OCI-LY7 (cell line): ENCODE results near the gene NOLC1. TPM values are rescaled to one million over a fixed set of nuclear protein-coding genes. Genes with fewer than 3 reads are reported as not detected.

ENCODE experiments used
- BruUV-seq: library from RNA; stranded (reverse); fragments of 400-500 nt; replicated peaks from 2 replicates; lab custom pipeline; 2021; lab: Mats Ljungman, UMichigan
- CTCF ChIA-PET: fragments of 300-600 bp; sonication (Branson Sonifier 250); formaldehyde crosslinking; loops from one replicate; lab custom pipeline; 2022; ENCODE audit warnings: antibody characterized with exemption; ENCODE audit not compliant: unreplicated experiment; lab: Charles Lee
- POLR2A ChIA-PET: fragments of 300-600 bp; sonication (Branson Sonifier 250); formaldehyde crosslinking; loops from one replicate; lab custom pipeline; 2022; ENCODE audit warnings: antibody characterized with exemption; lab: Charles Lee
- DNase-seq: peaks from one replicate; pipeline ENCODE4 v3.0.0-alpha.2; 2015; ENCODE audit warnings: low spot score
- H2AFZ ChIP-seq: fragments of 200-600 bp; sonication (generic), shearing (Covaris generic); 2 replicates; pipeline ENCODE4 v1.6.1; 2014; ENCODE audit warnings: mild to moderate bottlenecking, antibody characterized with exemption, low read length, moderate library complexity
- H3K27ac ChIP-seq: fragments of 200-600 bp; sonication (generic); 2 replicates; pipeline ENCODE4 v1.5.1; 2014; ENCODE audit warnings: mixed run types, low read depth, mild to moderate bottlenecking, moderate library complexity, low read length, inconsistent platforms; ENCODE audit not compliant: poor library complexity, severe bottlenecking
- H3K36me3 ChIP-seq: fragments of 200-600 bp; sonication (generic); 2 replicates; pipeline ENCODE4 v1.6.1; 2014; ENCODE audit warnings: mild to moderate bottlenecking, antibody characterized with exemption, low read length, moderate library complexity, mixed read lengths; ENCODE audit not compliant: insufficient read depth
- H3K4me1 ChIP-seq: fragments of 200-600 bp; sonication (generic); 2 replicates; pipeline ENCODE4 v1.5.1; 2014; ENCODE audit warnings: mild to moderate bottlenecking, low read length; ENCODE audit not compliant: insufficient read depth, poor library complexity, severe bottlenecking
- H3K4me2 ChIP-seq: fragments of 200-600 bp; sonication (generic); 2 replicates; pipeline ENCODE4 v1.6.1; 2014; ENCODE audit warnings: mild to moderate bottlenecking, low read length
- H3K4me3 ChIP-seq: fragments of 200-600 bp; sonication (generic); 2 replicates; pipeline ENCODE4 v1.5.1; 2014; ENCODE audit warnings: mild to moderate bottlenecking, low read depth, low read length; ENCODE audit not compliant: poor library complexity, severe bottlenecking
- H3K79me2 ChIP-seq: fragments of 200-600 bp; sonication (generic); 2 replicates; pipeline ENCODE4 v1.6.1; 2016; ENCODE audit warnings: low read depth, mild to moderate bottlenecking, low read length, moderate library complexity, mixed read lengths; ENCODE audit not compliant: insufficient read depth
- H3K9me2 ChIP-seq: fragments of 200-600 bp; sonication (generic); 2 replicates; pipeline ENCODE4 v1.6.1; 2016; ENCODE audit warnings: mild to moderate bottlenecking, low read length, mixed read lengths; ENCODE audit not compliant: insufficient read depth
- H3K9me3 ChIP-seq: fragments of 200-600 bp; sonication (generic); 2 replicates; pipeline ENCODE4 v1.6.1; 2014; ENCODE audit warnings: mild to moderate bottlenecking, mixed run types, low read length, mixed read lengths
- H4K20me1 ChIP-seq: fragments of 200-600 bp; sonication (generic); 2 replicates; pipeline ENCODE4 v1.6.1; 2014; ENCODE audit warnings: mild to moderate bottlenecking, antibody characterized with exemption, low read length, moderate library complexity, mixed read lengths; ENCODE audit not compliant: insufficient read depth
- EZH2phosphoT487 ChIP-seq: fragments of 200-600 bp; sonication (generic); IDR thresholded peaks from 2 replicates; pipeline ENCODE4 v1.6.1; 2018; ENCODE audit warnings: low read depth, borderline replicate concordance, mild to moderate bottlenecking, mixed run types, antibody characterized with exemption, low read length, moderate library complexity, mixed read lengths
- intact Hi-C: fragments of 100-400 bp; cut with micrococcal nuclease; formaldehyde crosslinking; loops from one replicate; pipeline ENCODE4 v1.10.0; 2022; ENCODE audit not compliant: unreplicated experiment
- total RNA-seq, 2 experiments: library from RNA; depleted of rRNA in 1 of 2; stranded (reverse); fragments of >200 nt in 1 of 2; shearing (Covaris generic) in 1 of 2; gene quantifications; 2 replicates each; pipeline ENCODE4 v1.2.3, GENCODE V29; 2014 to 2022
- TF ChIP-seq, protein P1 (sequence below): fragments of 200-600 bp; sonication (generic); conservative IDR thresholded peaks from 2 replicates; pipeline ENCODE4 v1.5.1; 2014; ENCODE audit warnings: mild to moderate bottlenecking, antibody characterized with exemption, low read length, moderate library complexity, mixed read lengths

NOLC1 gene
- total RNA-seq, 2 experiments from 2014 or later, result 93.5 to 152 TPM

GRCh38 chr10:102119417-102120141, 32.6 kb upstream of the NOLC1 start:
- peak overlapping the region; percentile 80 for H3K27ac ChIP-seq
- CTCF ChIA-PET, result interaction anchor here (0.6 kb wide), 3 partner anchors 11 to 512 kb away, joined by 4 to 6 read pairs (median 4); no protein-coding TSS in a partner anchor
- H3K9me3 ChIP-seq, result no peaks in the 10 kb centered on the region
- H3K79me2 ChIP-seq, result peaks cover 50% of the 10 kb centered on the region
- POLR2A ChIA-PET, result interaction anchor here (0.5 to 1.3 kb wide), 7 partner anchors 10 to 1855 kb away, joined by 3 to 5 read pairs (median 3); partner anchors contain the start of gene NOLC1
- no peaks in the 10 kb centered on the region for H4K20me1 ChIP-seq
- no peak for TF ChIP-seq EZH2phosphoT487
- TF ChIP-seq, protein P1, sequence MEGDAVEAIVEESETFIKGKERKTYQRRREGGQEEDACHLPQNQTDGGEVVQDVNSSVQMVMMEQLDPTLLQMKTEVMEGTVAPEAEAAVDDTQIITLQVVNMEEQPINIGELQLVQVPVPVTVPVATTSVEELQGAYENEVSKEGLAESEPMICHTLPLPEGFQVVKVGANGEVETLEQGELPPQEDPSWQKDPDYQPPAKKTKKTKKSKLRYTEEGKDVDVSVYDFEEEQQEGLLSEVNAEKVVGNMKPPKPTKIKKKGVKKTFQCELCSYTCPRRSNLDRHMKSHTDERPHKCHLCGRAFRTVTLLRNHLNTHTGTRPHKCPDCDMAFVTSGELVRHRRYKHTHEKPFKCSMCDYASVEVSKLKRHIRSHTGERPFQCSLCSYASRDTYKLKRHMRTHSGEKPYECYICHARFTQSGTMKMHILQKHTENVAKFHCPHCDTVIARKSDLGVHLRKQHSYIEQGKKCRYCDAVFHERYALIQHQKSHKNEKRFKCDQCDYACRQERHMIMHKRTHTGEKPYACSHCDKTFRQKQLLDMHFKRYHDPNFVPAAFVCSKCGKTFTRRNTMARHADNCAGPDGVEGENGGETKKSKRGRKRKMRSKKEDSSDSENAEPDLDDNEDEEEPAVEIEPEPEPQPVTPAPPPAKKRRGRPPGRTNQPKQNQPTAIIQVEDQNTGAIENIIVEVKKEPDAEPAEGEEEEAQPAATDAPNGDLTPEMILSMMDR, result no peak
- peak overlapping the region; percentile 87 for H3K4me3 ChIP-seq
- H3K9me2 ChIP-seq, result no peaks in the 10 kb centered on the region
- H3K36me3 ChIP-seq, result no peaks in the 10 kb centered on the region
- peaks cover 54% of the 10 kb centered on the region for H3K4me1 ChIP-seq
- DNase-seq, result peak; percentile 69
- intact Hi-C loops, result loop anchor here (1.0 to 10.0 kb wide), 2 partner anchors 13 to 595 kb away; partner anchors contain the start of genes ARL3 and SFXN2
- H2AFZ ChIP-seq, result no peak overlapping the region
- BruUV-seq, result no TSS peak
- H3K4me2 ChIP-seq, result peak overlapping the region; percentile 79

GRCh38 chr10:102120142-102120990, 31.8 kb upstream of the NOLC1 start, which contains the start of gene LDB1:
Gene LDB1, minus strand, starts transcription at chr10:102120368. Its CDS starts 258 bp downstream, at chr10:102120110.
- intact Hi-C loops, result loop anchor here (1.0 kb wide), 1 partner anchor 12 kb away; no protein-coding TSS in a partner anchor
- CTCF ChIA-PET, result no interaction called here

More at GRCh38 chr10:102120142-102120990, 31.8 kb upstream of the NOLC1 start, which contains the start of gene LDB1:
- Histone ChIP-seq H3K9me3 (no peaks in the 10 kb centered on the region), H4K20me1 (no peaks in the 10 kb centered on the region), H2AFZ (peak within 1 kb of the TSS; percentile 63), H3K9me2 (no peaks in the 10 kb centered on the region), H3K4me1 (peaks cover 49% of the 10 kb centered on the region), H3K36me3 (no peaks in the 10 kb centered on the region), H3K27ac (peak within 1 kb of the TSS; percentile 80), H3K4me2 (peak within 1 kb of the TSS; percentile 79), H3K4me3 (peak within 1 kb of the TSS; percentile 87), H3K79me2 (peaks cover 45% of the 10 kb centered on the region)
- BruUV-seq, result no TSS peak
- TF ChIP-seq, protein P1, result peak; percentile 28; the same call in 1 of the 2 replicates
- TF ChIP-seq EZH2phosphoT487, result no peak
- POLR2A ChIA-PET, result interaction anchor here (0.6 kb wide), 1 partner anchor 428 kb away, joined by 3 read pairs; no protein-coding TSS in a partner anchor
- DNase-seq, result peak; percentile 85
